Lower lobe of right lung (tissue), 2 donors: Measurements from ENCODE around the gene KBTBD12. TPM values are rescaled to one million over a fixed set of nuclear protein-coding genes. Genes with fewer than 3 reads are reported as not detected.

Experiments used
- ATAC-seq, 2 donors: fragments of 200-7000 bp; cut with Tn5 transposase; one replicate each; pipeline ENCODE4 v1.9.1; 2020 to 2022; ENCODE audit warnings: mild to moderate bottlenecking in 2 of 2, moderate library complexity in 2 of 2
- DNase-seq: peaks from one replicate; pipeline ENCODE4 v3.0.0-alpha.2; 2020
- H3K27ac ChIP-seq: fragments of 200-600 bp; one replicate; pipeline ENCODE4 v1.8.0; 2022
- H3K27me3 ChIP-seq: fragments of 200-600 bp; one replicate; pipeline ENCODE4 v1.8.0; 2022; ENCODE audit warnings: low read depth
- H3K36me3 ChIP-seq: fragments of 200-600 bp; one replicate; pipeline ENCODE4 v1.8.0; 2022; ENCODE audit warnings: mild to moderate bottlenecking
- H3K4me1 ChIP-seq: fragments of 200-600 bp; one replicate; pipeline ENCODE4 v1.8.0; 2022
- H3K4me3 ChIP-seq: fragments of 200-600 bp; one replicate; pipeline ENCODE4 v1.8.0; 2022; ENCODE audit warnings: mild to moderate bottlenecking
- H3K9me3 ChIP-seq: fragments of 200-600 bp; one replicate; pipeline ENCODE4 v1.8.0; 2022
- CTCF ChIP-seq: fragments of 200-600 bp; IDR thresholded peaks from one replicate; pipeline ENCODE4 v1.8.0; 2022; ENCODE audit warnings: antibody characterized with exemption, mild to moderate bottlenecking
- intact Hi-C: fragments of 100-400 bp; cut with DNase I; formaldehyde crosslinking; loops from one replicate; pipeline ENCODE4 v1.11.0; 2022
- total RNA-seq: library from RNA; stranded (reverse); fragmentation: NEBNext Ultra II Directional; extraction: Animal tissue kit (Norgen Biotek cat#: 25700); gene quantifications from one replicate; pipeline ENCODE4 v1.2.1, GENCODE V29; 2021
- donor health status: DM: no; HTN: yes; CAD: no; lungs with severe emphysema.

Gene KBTBD12
- total RNA-seq, 1 donor from 2014 or later, result 0.95 TPM

- intact Hi-C loops, result no loop called here
- no peaks in the 10 kb centered on the region for H3K9me3 ChIP-seq
- no peak for ATAC-seq
- TF ChIP-seq CTCF, result no peak
- H3K4me1 ChIP-seq, result peaks cover 37% of the 10 kb centered on the region
- peak overlapping the region; percentile 60 for H3K4me3 ChIP-seq
- no peaks in the 10 kb centered on the region for H3K36me3 ChIP-seq
- peak overlapping the region; percentile 2 for H3K27ac ChIP-seq
- peaks cover 6% of the 10 kb centered on the region for H3K27me3 ChIP-seq
- DNase-seq, result no peak
These were observed 448 bp upstream of the KBTBD12 start for GRCh38 chr3:127914584-127914983.

GRCh38 chr3:127915937-127916493, 983 bp downstream of the KBTBD12 start:
- no peak for TF ChIP-seq CTCF
- Histone ChIP-seq H3K36me3 (no peaks in the 10 kb centered on the region), H3K4me1 (peaks cover 25% of the 10 kb centered on the region), H3K4me3 (peak overlapping the region; percentile 60), H3K27me3 (peaks cover 6% of the 10 kb centered on the region), H3K9me3 (no peaks in the 10 kb centered on the region), H3K27ac (no peak overlapping the region)
- DNase-seq (no peak), ATAC-seq (peak in 1 of 2 donors; percentile 21)
- intact Hi-C loops, result no loop called here

- no peak for ATAC-seq
- intact Hi-C loops, result no loop called here
These were observed 5.7 kb downstream of the KBTBD12 start for GRCh38 chr3:127920738-127921137.

GRCh38 chr3:127923611-127924010, 8.6 kb downstream of the KBTBD12 start:
- Histone ChIP-seq H3K27me3 (no peaks in the 10 kb centered on the region), H3K4me3 (no peak overlapping the region), H3K27ac (no peak overlapping the region), H3K36me3 (no peaks in the 10 kb centered on the region), H3K4me1 (no peaks in the 10 kb centered on the region), H3K9me3 (no peaks in the 10 kb centered on the region)
- no peak for ATAC-seq
- DNase-seq, result no peak
- TF ChIP-seq CTCF, result no peak
- intact Hi-C loops, result no loop called here

More at GRCh38 chr3:127920738-127921137, 5.7 kb downstream of the KBTBD12 start:
- H3K27me3 ChIP-seq, result no peaks in the 10 kb centered on the region
- no peak for DNase-seq
- no peak overlapping the region for H3K27ac ChIP-seq
- H3K4me1 ChIP-seq, result no peaks in the 10 kb centered on the region
- H3K9me3 ChIP-seq, result no peaks in the 10 kb centered on the region
- H3K4me3 ChIP-seq, result no peak overlapping the region
- no peaks in the 10 kb centered on the region for H3K36me3 ChIP-seq
- no peak for TF ChIP-seq CTCF

- Histone ChIP-seq H3K4me1 (no peaks in the 10 kb centered on the region), H3K4me3 (no peak overlapping the region), H3K36me3 (no peaks in the 10 kb centered on the region), H3K27ac (no peak overlapping the region), H3K27me3 (no peaks in the 10 kb centered on the region), H3K9me3 (no peaks in the 10 kb centered on the region)
- DNase-seq (no peak), ATAC-seq (no peak)
- TF ChIP-seq CTCF, result no peak
- intact Hi-C loops, result no loop called here
These were observed 10.4 kb downstream of the KBTBD12 start for GRCh38 chr3:127925384-127925783.
